Left lung (tissue), 10 donors: ENCODE results near the gene LRIG1. TPM values are rescaled to one million over a fixed set of nuclear protein-coding genes. Genes with fewer than 3 reads are reported as not detected.

Experiments used
- ATAC-seq: fragments of 200-7000 bp; cut with Tn5 transposase; one replicate; pipeline ENCODE4 v1.9.1; 2020; ENCODE audit warnings: moderate library complexity
- DNase-seq, 4 donors: peaks; one replicate each; pipeline ENCODE4 v3.0.0-alpha.2; 2013 to 2020
- H3K27ac ChIP-seq, 2 donors: fragments of 200-600 bp; sonication (generic) in 1 of 2; one replicate each; pipeline versions ENCODE4 v1.5.0 to v1.8.0; 2020 to 2021
- H3K27me3 ChIP-seq, 2 donors: fragments of 200-600 bp; sonication (generic) in 1 of 2; one replicate each; pipeline versions ENCODE4 v1.5.0 to v1.8.0; 2020 to 2021
- H3K36me3 ChIP-seq, 2 donors: fragments of 200-600 bp; sonication (generic) in 1 of 2; one replicate each; pipeline versions ENCODE4 v1.5.0 to v1.8.0; 2020 to 2021
- H3K4me1 ChIP-seq, 2 donors: fragments of 200-600 bp; one replicate each; pipeline ENCODE4 v1.8.0; 2021
- H3K4me3 ChIP-seq, 2 donors: fragments of 200-600 bp; sonication (generic) in 1 of 2; one replicate each; pipeline versions ENCODE4 v1.5.0 to v1.8.0; 2020 to 2021; ENCODE audit warnings: mild to moderate bottlenecking in 1 of 2
- H3K9me3 ChIP-seq, 2 donors: fragments of 200-600 bp; sonication (generic) in 1 of 2; one replicate each; pipeline versions ENCODE4 v1.5.0 to v1.8.0; 2020 to 2021
- intact Hi-C, 2 donors: fragments of 100-400 bp; cut with DNase I; formaldehyde crosslinking; loops; one replicate each; pipeline versions ENCODE4 v1.11.2 to v1.14.2; 2022
- polyA plus RNA-seq, 6 donors: library from polyadenylated mRNA; unstranded; fragments of 120-200 nt; gene quantifications; one replicate each; pipeline ENCODE4 v1.2.1, GENCODE V29; 2013; ENCODE audit not compliant: insufficient read length in 6 of 6
- total RNA-seq, 2 donors: library from RNA; stranded (reverse); fragmentation: NEBNext Ultra II Directional; extraction: Animal tissue kit (Norgen Biotek cat#: 25700); gene quantifications; one replicate each; pipeline ENCODE4 v1.2.1, GENCODE V29; 2021
- TF ChIP-seq, protein P1 (sequence below), 2 donors: fragments of 200-600 bp; sonication (generic) in 1 of 2; IDR thresholded peaks; one replicate each; pipeline versions ENCODE4 v1.5.0 to v1.8.0; 2021; ENCODE audit warnings: antibody characterized with exemption in 2 of 2
- donor health status: DM: no; HTN: yes; CAD: no.
- donor health status: DM: no; HTN: no; CAD: no.

LRIG1 gene
- total and polyA plus RNA-seq, 8 donors, result 32.6 to 42.7 (median 35.7) TPM

DNA sequence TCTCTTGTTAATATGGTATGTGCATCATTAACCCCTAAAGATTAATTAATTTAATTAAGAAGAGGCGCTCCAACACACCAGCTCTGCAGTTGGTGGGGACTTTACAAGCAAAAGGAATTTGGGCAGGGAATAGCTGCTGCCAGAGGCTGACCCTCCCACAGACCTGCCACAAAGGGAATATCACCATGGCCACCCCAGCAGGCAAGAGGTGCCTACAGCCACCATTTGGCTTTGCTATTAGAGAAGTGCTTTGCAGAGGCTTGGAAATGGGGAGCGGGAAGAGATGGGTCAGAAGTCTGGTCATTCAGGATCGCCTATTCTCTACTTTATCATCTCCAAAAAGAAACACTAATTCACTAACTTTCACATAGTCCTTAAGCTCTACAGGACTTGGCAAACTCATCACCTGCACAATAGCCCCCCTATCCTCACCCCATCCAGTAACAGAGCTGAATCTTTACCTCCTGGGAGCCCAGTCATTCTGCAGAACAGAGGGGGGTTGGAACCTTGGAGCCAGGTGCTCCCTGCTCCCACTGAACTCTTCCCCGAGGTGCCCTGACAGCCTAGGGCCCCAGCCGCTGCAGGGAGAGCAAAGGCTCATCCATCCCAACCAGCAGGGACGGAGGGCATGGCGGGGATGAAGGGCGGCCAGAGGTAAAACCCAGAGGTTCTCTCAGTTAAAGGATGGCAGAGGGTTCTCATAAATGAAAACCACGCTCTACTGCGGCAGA is 29.7 kb downstream of the LRIG1 start:
- Histone ChIP-seq H3K9me3 (no peaks in the 10 kb centered on the region), H3K27ac (no peak overlapping the region), H3K4me3 (no peak overlapping the region), H3K36me3 (no peaks in the 10 kb centered on the region), H3K27me3 (no peaks in the 10 kb centered on the region), H3K4me1 (peaks cover 11 to 54% of the 10 kb centered on the region in 2 donors)
- intact Hi-C loops, result no loop called here
- ATAC-seq (no peak), DNase-seq (no peak)
- TF ChIP-seq, protein P1, sequence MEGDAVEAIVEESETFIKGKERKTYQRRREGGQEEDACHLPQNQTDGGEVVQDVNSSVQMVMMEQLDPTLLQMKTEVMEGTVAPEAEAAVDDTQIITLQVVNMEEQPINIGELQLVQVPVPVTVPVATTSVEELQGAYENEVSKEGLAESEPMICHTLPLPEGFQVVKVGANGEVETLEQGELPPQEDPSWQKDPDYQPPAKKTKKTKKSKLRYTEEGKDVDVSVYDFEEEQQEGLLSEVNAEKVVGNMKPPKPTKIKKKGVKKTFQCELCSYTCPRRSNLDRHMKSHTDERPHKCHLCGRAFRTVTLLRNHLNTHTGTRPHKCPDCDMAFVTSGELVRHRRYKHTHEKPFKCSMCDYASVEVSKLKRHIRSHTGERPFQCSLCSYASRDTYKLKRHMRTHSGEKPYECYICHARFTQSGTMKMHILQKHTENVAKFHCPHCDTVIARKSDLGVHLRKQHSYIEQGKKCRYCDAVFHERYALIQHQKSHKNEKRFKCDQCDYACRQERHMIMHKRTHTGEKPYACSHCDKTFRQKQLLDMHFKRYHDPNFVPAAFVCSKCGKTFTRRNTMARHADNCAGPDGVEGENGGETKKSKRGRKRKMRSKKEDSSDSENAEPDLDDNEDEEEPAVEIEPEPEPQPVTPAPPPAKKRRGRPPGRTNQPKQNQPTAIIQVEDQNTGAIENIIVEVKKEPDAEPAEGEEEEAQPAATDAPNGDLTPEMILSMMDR (IDR thresholded peaks at IDR 0.05), result no peak

DNA sequence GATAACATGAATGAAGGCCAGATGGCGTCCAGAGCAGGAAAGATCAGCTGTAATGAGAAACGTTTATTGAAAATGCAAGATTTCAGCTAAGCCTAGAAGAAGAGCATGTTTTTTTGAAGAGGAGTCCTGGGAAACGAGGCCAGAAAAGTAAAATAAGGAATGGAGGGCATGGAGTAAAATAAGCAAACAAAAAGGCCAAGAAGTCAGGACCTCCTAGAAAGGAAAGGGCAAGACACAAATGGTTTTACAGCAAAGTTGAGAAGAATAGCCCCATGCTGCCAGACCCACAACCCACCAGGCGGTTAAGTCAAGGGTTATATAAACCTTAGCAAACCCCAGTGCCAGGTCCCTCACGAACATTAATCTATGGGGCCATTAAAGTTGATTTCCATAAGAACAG is 30.5 kb downstream of the LRIG1 start:
- Histone ChIP-seq H3K9me3 (no peaks in the 10 kb centered on the region), H3K4me1 (peaks cover 11 to 55% of the 10 kb centered on the region in 2 donors), H3K4me3 (no peak overlapping the region), H3K36me3 (no peaks in the 10 kb centered on the region), H3K27ac (no peak overlapping the region), H3K27me3 (no peaks in the 10 kb centered on the region)
- no peak for DNase-seq
- TF ChIP-seq, protein P1 (IDR thresholded peaks at IDR 0.05), result no peak
- ATAC-seq, result no peak
- intact Hi-C loops, result no loop called here

DNA sequence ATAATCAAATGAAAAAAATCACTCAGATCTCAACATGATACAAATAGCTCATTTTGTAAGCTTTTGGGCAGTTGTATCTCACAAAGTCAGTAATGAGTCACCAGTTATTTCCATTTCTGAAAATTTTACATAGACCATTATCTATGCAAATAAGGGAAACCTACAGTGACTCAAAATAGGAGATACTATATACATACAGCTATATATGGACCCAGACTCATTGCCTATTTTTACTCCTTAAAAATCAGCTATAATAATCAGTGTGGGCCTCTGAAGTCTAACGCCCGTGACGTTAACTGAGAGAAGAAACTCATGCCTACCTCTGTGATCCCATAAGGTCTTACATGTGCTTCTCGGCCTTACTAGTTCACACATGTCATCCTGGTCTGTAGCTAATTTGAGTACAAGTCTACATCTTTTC is 31.6 kb downstream of the LRIG1 start:
- DNase-seq (no peak), ATAC-seq (no peak)
- Histone ChIP-seq H3K36me3 (no peaks in the 10 kb centered on the region), H3K27ac (no peak overlapping the region), H3K9me3 (no peaks in the 10 kb centered on the region), H3K4me3 (no peak overlapping the region), H3K27me3 (no peaks in the 10 kb centered on the region), H3K4me1 (peaks cover 13 to 59% of the 10 kb centered on the region in 2 donors)
- intact Hi-C loops, result no loop called here
- TF ChIP-seq, protein P1 (IDR thresholded peaks at IDR 0.05), result no peak

DNA sequence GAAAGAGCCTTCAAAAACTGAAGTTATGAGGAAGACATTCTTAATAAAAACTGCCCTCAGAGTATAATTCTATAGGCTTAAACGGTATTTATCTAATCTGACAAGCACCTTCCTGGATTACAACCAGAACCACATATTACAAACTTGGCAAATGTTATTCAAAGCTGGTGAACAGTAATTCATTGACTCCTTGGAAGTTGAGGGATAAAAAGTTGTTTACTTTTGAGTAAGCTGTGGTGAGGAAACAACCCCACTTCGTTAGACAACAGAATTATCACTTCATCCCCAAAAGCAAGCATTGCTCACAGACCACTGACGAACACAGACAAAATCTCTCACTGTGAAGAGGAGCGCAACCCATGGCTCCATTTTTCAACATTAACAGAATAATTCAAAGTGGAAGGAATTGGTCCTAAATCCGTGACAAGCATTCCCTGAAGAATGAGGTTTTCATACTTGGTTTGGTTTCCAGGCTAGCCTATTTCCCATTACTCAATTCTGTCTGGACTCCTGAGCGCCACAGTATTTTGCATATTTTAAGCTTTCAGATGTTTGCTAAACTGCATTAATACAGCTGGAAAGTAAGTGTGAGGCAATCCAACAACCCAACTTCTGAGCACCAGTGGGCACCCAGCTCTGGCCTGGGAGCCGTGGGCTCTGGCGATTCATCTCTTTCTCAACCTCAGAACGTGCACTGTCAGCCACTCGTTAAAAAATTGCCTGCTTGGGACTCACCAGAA is 32.7 kb downstream of the LRIG1 start:
- H3K27me3 ChIP-seq, result no peaks in the 10 kb centered on the region
- DNase-seq (no peak), ATAC-seq (no peak)
- no peaks in the 10 kb centered on the region for H3K9me3 ChIP-seq
- intact Hi-C loops, result no loop called here
- no peak overlapping the region for H3K4me3 ChIP-seq
- no peaks in the 10 kb centered on the region for H3K36me3 ChIP-seq
- peaks cover 20 to 59% of the 10 kb centered on the region in 2 donors for H3K4me1 ChIP-seq
- no peak overlapping the region for H3K27ac ChIP-seq
- TF ChIP-seq, protein P1 (IDR thresholded peaks at IDR 0.05), result no peak

DNA sequence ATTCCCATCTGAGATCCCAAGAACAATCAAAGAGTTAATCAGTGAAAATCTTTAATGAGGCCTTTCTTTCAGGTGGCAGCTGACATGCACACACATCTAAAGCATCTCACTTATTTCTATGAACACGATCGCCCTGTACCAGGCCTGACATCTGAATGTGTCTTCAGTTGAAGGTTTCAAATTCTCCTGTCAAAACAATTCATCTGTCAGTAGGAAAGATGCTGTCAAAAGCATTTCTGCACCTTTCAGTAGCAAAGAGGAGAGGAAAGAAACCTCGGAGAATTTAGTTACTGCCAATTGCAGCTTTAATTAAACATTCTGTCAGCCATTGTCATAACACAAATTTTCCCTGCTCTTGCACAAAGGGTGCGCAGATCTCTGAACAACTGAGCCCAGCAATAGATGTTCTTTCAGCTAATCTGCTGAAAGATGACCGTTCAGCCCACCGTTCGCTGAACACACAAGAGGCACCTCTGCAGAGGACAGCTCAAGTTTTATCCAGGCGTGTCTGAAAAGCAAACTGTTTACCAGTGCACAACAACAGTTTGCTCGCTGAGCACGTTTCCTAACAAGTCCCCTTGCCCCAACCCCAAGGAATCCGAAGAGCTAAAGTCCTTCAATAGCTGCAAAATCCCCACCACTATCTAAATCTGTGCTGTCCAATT is 34.1 kb downstream of the LRIG1 start:
- DNase-seq, result no peak
- peaks cover 10 to 51% of the 10 kb centered on the region in 2 donors for H3K4me1 ChIP-seq
- TF ChIP-seq, protein P1 (IDR thresholded peaks at IDR 0.05), result no peak
- H3K27me3 ChIP-seq, result no peaks in the 10 kb centered on the region
- no peak overlapping the region for H3K27ac ChIP-seq
- no peaks in the 10 kb centered on the region for H3K9me3 ChIP-seq
- no peaks in the 10 kb centered on the region for H3K36me3 ChIP-seq
- intact Hi-C loops, result no loop called here
- no peak overlapping the region for H3K4me3 ChIP-seq
- ATAC-seq, result no peak
